Adrenal gland (tissue), 5 donors: Measurements from ENCODE around the gene NYAP1.

Experiments used
- POLR2A ChIP-seq, 2 donors: fragments of 450-650 bp; IDR thresholded peaks; one replicate each; pipeline ENCODE4 v1.6.1; 2017; ENCODE audit warnings: antibody characterized with exemption in 2 of 2, mild to moderate bottlenecking in 2 of 2, moderate library complexity in 1 of 2
- TF ChIP-seq, protein P1 (sequence below), 6 experiments: fragments of 450-650 bp in 4 of 6; fragments of 200-600 bp in 2 of 6; sonication (generic) in 1 of 6; IDR thresholded peaks; 1 replicate in 5 of 6; 2 replicates in 1 of 6; pipeline versions ENCODE4 v1.5.1 to v1.8.0; 2016 to 2021; ENCODE audit warnings: antibody characterized with exemption in 6 of 6, mild to moderate bottlenecking in 2 of 6, moderate library complexity in 1 of 6
- donor health status: DM: no; HTN: no; CAD: no.

DNA sequence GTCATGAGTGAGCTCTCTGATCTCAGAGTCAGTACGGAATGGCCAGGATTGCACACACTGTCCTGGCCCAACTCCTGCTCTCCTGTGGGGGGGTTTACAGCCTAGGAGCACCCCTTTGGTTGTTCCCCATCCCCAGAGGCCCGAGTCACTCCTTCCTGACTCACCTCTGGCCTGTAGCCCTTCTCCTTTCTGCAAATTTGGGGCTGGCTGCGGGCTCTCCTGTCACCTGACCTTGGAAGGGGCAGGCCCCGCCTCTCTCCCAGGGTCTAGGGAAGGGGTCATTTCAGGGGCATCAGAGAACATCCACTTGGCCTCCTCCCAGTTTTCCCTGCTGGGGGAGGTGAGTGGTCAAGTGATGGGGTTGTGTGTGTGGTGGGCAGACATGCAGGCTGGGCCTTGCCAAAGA is 1.7 kb downstream of the NYAP1 start:
- TF ChIP-seq, protein P1, sequence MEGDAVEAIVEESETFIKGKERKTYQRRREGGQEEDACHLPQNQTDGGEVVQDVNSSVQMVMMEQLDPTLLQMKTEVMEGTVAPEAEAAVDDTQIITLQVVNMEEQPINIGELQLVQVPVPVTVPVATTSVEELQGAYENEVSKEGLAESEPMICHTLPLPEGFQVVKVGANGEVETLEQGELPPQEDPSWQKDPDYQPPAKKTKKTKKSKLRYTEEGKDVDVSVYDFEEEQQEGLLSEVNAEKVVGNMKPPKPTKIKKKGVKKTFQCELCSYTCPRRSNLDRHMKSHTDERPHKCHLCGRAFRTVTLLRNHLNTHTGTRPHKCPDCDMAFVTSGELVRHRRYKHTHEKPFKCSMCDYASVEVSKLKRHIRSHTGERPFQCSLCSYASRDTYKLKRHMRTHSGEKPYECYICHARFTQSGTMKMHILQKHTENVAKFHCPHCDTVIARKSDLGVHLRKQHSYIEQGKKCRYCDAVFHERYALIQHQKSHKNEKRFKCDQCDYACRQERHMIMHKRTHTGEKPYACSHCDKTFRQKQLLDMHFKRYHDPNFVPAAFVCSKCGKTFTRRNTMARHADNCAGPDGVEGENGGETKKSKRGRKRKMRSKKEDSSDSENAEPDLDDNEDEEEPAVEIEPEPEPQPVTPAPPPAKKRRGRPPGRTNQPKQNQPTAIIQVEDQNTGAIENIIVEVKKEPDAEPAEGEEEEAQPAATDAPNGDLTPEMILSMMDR (IDR thresholded peaks at IDR 0.05), result no peak
- no peak for TF ChIP-seq POLR2A (IDR thresholded peaks at IDR 0.05)
